GM12878 (cell line): Measurements from ENCODE around the gene SRI. TPM values are rescaled to one million over a fixed set of nuclear protein-coding genes. Genes with fewer than 3 reads are reported as not detected.

Experiments
- BRCA1 ChIP-seq: IDR thresholded peaks from 2 replicates; pipeline ENCODE4 v1.6.1; 2011; ENCODE audit warnings: low read depth, low read length, improper control_type of control experiment
- CHD2 ChIP-seq: IDR thresholded peaks from 2 replicates; pipeline ENCODE4 v1.6.1; 2011; ENCODE audit warnings: low read depth, low read length, improper control_type of control experiment, borderline replicate concordance
- EP300 ChIP-seq, 2 experiments: fragments of 150-350 bp in 1 of 2; IDR thresholded peaks; 2 replicates each; pipeline ENCODE4 v1.6.1; 2011 to 2012; ENCODE audit warnings: low read depth in 2 of 2, low read length in 2 of 2, borderline replicate concordance in 1 of 2, improper control_type of control experiment in 1 of 2, inconsistent platforms in 1 of 2; ENCODE audit not compliant: control insufficient read depth in 1 of 2
- IRF5 ChIP-seq: fragments of 450-650 bp; IDR thresholded peaks from 2 replicates; pipeline ENCODE4 v1.6.1; 2017; ENCODE audit warnings: borderline replicate concordance
- NR2F1 ChIP-seq: fragments of 450-650 bp; conservative IDR thresholded peaks from 2 replicates; pipeline ENCODE4 v1.6.1; 2017; ENCODE audit warnings: mild to moderate bottlenecking
- SMARCA5 ChIP-seq: fragments of 450-650 bp; IDR thresholded peaks from 2 replicates; pipeline ENCODE4 v1.6.1; 2017; ENCODE audit warnings: mild to moderate bottlenecking
- polyA plus RNA-seq, 11 experiments: library from polyadenylated mRNA; depleted of rRNA in 4 of 11; unstranded in 6 of 11; stranded (reverse) in 5 of 11; fragments of >200 nt; fragmentation: Nextera tagmentation in 4 of 11; fragmentation: Illumina TruSeq in 1 of 11; extraction: Ambion mirVana in 4 of 11; extraction: Trizol in 1 of 11; gene quantifications; 1 replicate in 1 of 11; 2 replicates in 10 of 11; pipeline versions ENCODE4 v1.2.1 to v1.2.3, GENCODE V29; 2011 to 2016; ENCODE audit warnings: inconsistent platforms in 2 of 11, missing spikeins in 2 of 11, low read depth in 1 of 11
- total RNA-seq, 4 experiments: library from RNA; depleted of rRNA in 3 of 4; stranded (reverse); fragments of >200 nt in 3 of 4; fragmentation: Illumina TruSeq in 1 of 4; extraction: Trizol in 1 of 4; gene quantifications; 2 replicates each; pipeline versions ENCODE4 v1.2.1 to v1.2.3, GENCODE V29; 2013 to 2021
- TF ChIP-seq, protein P1 (sequence below): fragments of 450-650 bp; conservative IDR thresholded peaks from 2 replicates; pipeline ENCODE4 v1.6.1; 2017; ENCODE audit warnings: mild to moderate bottlenecking, moderate library complexity

SRI gene
- total and polyA plus RNA-seq, 10 of the 15 experiments (the other 5 are each of a cell fraction or from before 2014, with no cell fraction given), result 94.7 to 588 (median 242) TPM

GRCh38 chr7:88155756-88156155 is 64.1 kb downstream of the SRI start (continued):
- TF ChIP-seq, protein P1, sequence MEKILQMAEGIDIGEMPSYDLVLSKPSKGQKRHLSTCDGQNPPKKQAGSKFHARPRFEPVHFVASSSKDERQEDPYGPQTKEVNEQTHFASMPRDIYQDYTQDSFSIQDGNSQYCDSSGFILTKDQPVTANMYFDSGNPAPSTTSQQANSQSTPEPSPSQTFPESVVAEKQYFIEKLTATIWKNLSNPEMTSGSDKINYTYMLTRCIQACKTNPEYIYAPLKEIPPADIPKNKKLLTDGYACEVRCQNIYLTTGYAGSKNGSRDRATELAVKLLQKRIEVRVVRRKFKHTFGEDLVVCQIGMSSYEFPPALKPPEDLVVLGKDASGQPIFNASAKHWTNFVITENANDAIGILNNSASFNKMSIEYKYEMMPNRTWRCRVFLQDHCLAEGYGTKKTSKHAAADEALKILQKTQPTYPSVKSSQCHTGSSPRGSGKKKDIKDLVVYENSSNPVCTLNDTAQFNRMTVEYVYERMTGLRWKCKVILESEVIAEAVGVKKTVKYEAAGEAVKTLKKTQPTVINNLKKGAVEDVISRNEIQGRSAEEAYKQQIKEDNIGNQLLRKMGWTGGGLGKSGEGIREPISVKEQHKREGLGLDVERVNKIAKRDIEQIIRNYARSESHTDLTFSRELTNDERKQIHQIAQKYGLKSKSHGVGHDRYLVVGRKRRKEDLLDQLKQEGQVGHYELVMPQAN, result no peak
- no peak for TF ChIP-seq BRCA1
- TF ChIP-seq IRF5, result no peak
- TF ChIP-seq CHD2, result no peak
- TF ChIP-seq EP300 (IDR thresholded peaks at IDR 0.05; ENCODE audit: borderline replicate concordance in 1 of 2, control insufficient read depth in 1 of 2, low read depth in 2 of 2, low read length in 2 of 2), result no peak
- no peak for TF ChIP-seq NR2F1
- no peak for TF ChIP-seq SMARCA5

Other genes starting within 250 kb of the SRI start
- not detected in 2 replicates for gene STEAP4, start 86.9 kb upstream of the SRI start, total RNA-seq (2014; rRNA removed)
- gene STEAP4, start 86.9 kb upstream of the SRI start, total RNA-seq (2014; rRNA removed; fragmentation: Illumina TruSeq; extraction: Trizol), result not detected in 2 replicates
- gene STEAP4, start 86.9 kb upstream of the SRI start, total RNA-seq (2021), result 0.05 and 0.13 TPM in 2 replicates
- gene STEAP4, start 86.9 kb upstream of the SRI start, polyA plus RNA-seq (2011; rRNA removed), result not detected in 2 replicates
- not detected in 2 replicates for gene STEAP4, start 86.9 kb upstream of the SRI start, polyA plus RNA-seq (2014; fragmentation: Illumina TruSeq; extraction: Trizol)
- not detected for gene STEAP4, start 86.9 kb upstream of the SRI start, polyA plus RNA-seq (2014; fragmentation: Nextera tagmentation; extraction: Ambion mirVana)
- gene STEAP4, start 86.9 kb upstream of the SRI start, polyA plus RNA-seq (2014; rRNA removed), result not detected in 2 replicates
- not detected for gene STEAP4, start 86.9 kb upstream of the SRI start, polyA plus RNA-seq (2016; fragmentation: Nextera tagmentation; extraction: Ambion mirVana)